Measurements from ENCODE around the gene HBA1. TPM values are rescaled to one million over a fixed set of nuclear protein-coding genes. Genes with fewer than 3 reads are reported as not detected.
"Not testable (repeated sequence)": the region's sequence is repeated elsewhere in the genome, so short reads cannot be mapped to it uniquely, and the experiment has no call there.

Gene HBA1
- total RNA-seq, 2 experiments from 2014 or later: not detected

GRCh38 chr16:146646-147045 lies 29.8 kb upstream of the HBA1 start:
- Mint-ChIP-seq H3K9me3 (ENCODE audit: low read depth) (no peaks in the 10 kb centered on the region), H3K27ac (no peak overlapping the region), H3K36me3 (ENCODE audit: low read depth) (no peaks in the 10 kb centered on the region), H3K27me3 (peaks cover 14% of the 10 kb centered on the region), H3K4me3 (no peak overlapping the region), H3K4me1 (no peaks in the 10 kb centered on the region)
- DNase-seq (no peak), ATAC-seq (no peak)
- intact Hi-C loops (cut with DNase I, micrococcal nuclease): no loop called here
- CTCF ChIA-PET: no interaction called here
- POLR2A ChIA-PET: no interaction called here

- H3K4me1 Mint-ChIP-seq: no peaks in the 10 kb centered on the region
- intact Hi-C loops (cut with DNase I, micrococcal nuclease): no loop called here
- CTCF ChIA-PET: interaction anchor here (0.7 to 1.0 kb wide), 2 partner anchors 11 to 65 kb away, joined by 3 read pairs; no protein-coding TSS in a partner anchor
- H3K27ac Mint-ChIP-seq: no peak overlapping the region
- POLR2A ChIA-PET: no interaction called here
- no peak overlapping the region for H3K4me3 Mint-ChIP-seq
- peaks cover 14% of the 10 kb centered on the region for H3K27me3 Mint-ChIP-seq
- H3K36me3 Mint-ChIP-seq (ENCODE audit: low read depth): no peaks in the 10 kb centered on the region
- DNase-seq (no peak), ATAC-seq (no peak)
- no peaks in the 10 kb centered on the region for H3K9me3 Mint-ChIP-seq (ENCODE audit: low read depth)
Measured at GRCh38 chr16:149024-149660, 27.3 kb upstream of the HBA1 start.

GRCh38 chr16:152141-153128 lies 24.0 kb upstream of the HBA1 start, which contains the start of gene HBZ:
TSS of gene HBZ (plus strand) at chr16:152644. CDS start at chr16:152910, 266 bp downstream.
- intact Hi-C loops (cut with DNase I, micrococcal nuclease): loop anchor here (1.0 kb wide), 1 partner anchor 10 kb away; no protein-coding TSS in a partner anchor
- Mint-ChIP-seq H3K27ac (no peak within 1 kb of the TSS), H3K36me3 (ENCODE audit: low read depth) (no peaks in the 10 kb centered on the region), H3K4me1 (peaks cover 5% of the 10 kb centered on the region), H3K27me3 (peaks cover 27% of the 10 kb centered on the region), H3K9me3 (ENCODE audit: low read depth) (no peaks in the 10 kb centered on the region), H3K4me3 (no peak within 1 kb of the TSS)
- ChIA-PET POLR2A (interaction anchor here (0.7 kb wide), 1 partner anchor 10 kb away, joined by 3 read pairs; no protein-coding TSS in a partner anchor), CTCF (no interaction called here)
- ATAC-seq (no peak), DNase-seq (no peak)

GRCh38 chr16:153129-153521 lies 23.4 kb upstream of the HBA1 start:
- H3K9me3 Mint-ChIP-seq (ENCODE audit: low read depth); H3K4me3 Mint-ChIP-seq; CTCF ChIA-PET; H3K27ac Mint-ChIP-seq; POLR2A ChIA-PET; H3K36me3 Mint-ChIP-seq (ENCODE audit: low read depth); DNase-seq; H3K4me1 Mint-ChIP-seq: not testable (repeated sequence)
- intact Hi-C loops (cut with DNase I, micrococcal nuclease): loop anchor here (1.0 kb wide), 1 partner anchor 9 kb away; no protein-coding TSS in a partner anchor
- peaks cover 29% of the 10 kb centered on the region for H3K27me3 Mint-ChIP-seq
- peak; percentile 28 for ATAC-seq

- H3K27ac Mint-ChIP-seq; POLR2A ChIA-PET; DNase-seq; H3K4me1 Mint-ChIP-seq; H3K9me3 Mint-ChIP-seq (ENCODE audit: low read depth); H3K36me3 Mint-ChIP-seq (ENCODE audit: low read depth); H3K4me3 Mint-ChIP-seq; CTCF ChIA-PET: not testable (repeated sequence)
- intact Hi-C loops (cut with DNase I, micrococcal nuclease): loop anchor here (1.0 kb wide), 1 partner anchor 9 kb away; no protein-coding TSS in a partner anchor
- ATAC-seq: peak; percentile 51
- peaks cover 29% of the 10 kb centered on the region for H3K27me3 Mint-ChIP-seq
Measured at GRCh38 chr16:153550-154216, 22.8 kb upstream of the HBA1 start.

GRCh38 chr16:154217-155030 lies 22.1 kb upstream of the HBA1 start:
- DNase-seq (peak; percentile 49), ATAC-seq (peak; percentile 49)
- H3K9me3 Mint-ChIP-seq (ENCODE audit: low read depth): no peaks in the 10 kb centered on the region
- ChIA-PET CTCF (interaction anchor here (1.5 kb wide), 1 partner anchor 47 kb away, joined by 3 read pairs; no protein-coding TSS in a partner anchor), POLR2A (no interaction called here)
- intact Hi-C loops (cut with DNase I, micrococcal nuclease): no loop called here
- peaks cover 31% of the 10 kb centered on the region for H3K27me3 Mint-ChIP-seq
- peaks cover 5% of the 10 kb centered on the region for H3K4me1 Mint-ChIP-seq
- H3K27ac Mint-ChIP-seq: no peak overlapping the region
- H3K36me3 Mint-ChIP-seq (ENCODE audit: low read depth): no peaks in the 10 kb centered on the region
- H3K4me3 Mint-ChIP-seq: peak overlapping the region; percentile 43

GRCh38 chr16:155031-155398 lies 21.5 kb upstream of the HBA1 start:
- CTCF ChIA-PET: interaction anchor here (1.5 kb wide), 1 partner anchor 48 kb away, joined by 3 read pairs; no protein-coding TSS in a partner anchor

GRCh38 chr16:159136-159849 lies 17.2 kb upstream of the HBA1 start:
- ATAC-seq (no peak), DNase-seq (no peak)
- intact Hi-C loops (cut with DNase I, micrococcal nuclease): no loop called here
- CTCF ChIA-PET: no interaction called here
- H3K27me3 Mint-ChIP-seq: peaks cover 31% of the 10 kb centered on the region
- no peaks in the 10 kb centered on the region for H3K9me3 Mint-ChIP-seq (ENCODE audit: low read depth)
- H3K36me3 Mint-ChIP-seq (ENCODE audit: low read depth): no peaks in the 10 kb centered on the region
- H3K4me3 Mint-ChIP-seq: no peak overlapping the region
- no peak overlapping the region for H3K27ac Mint-ChIP-seq
- peaks cover 5% of the 10 kb centered on the region for H3K4me1 Mint-ChIP-seq
- POLR2A ChIA-PET: interaction anchor here (0.6 kb wide), 1 partner anchor 29 kb away, joined by 3 read pairs; no protein-coding TSS in a partner anchor

More at GRCh38 chr16:155031-155398, 21.5 kb upstream of the HBA1 start:
- peaks cover 5% of the 10 kb centered on the region for H3K4me1 Mint-ChIP-seq
- POLR2A ChIA-PET: no interaction called here
- intact Hi-C loops (cut with DNase I, micrococcal nuclease): no loop called here
- peaks cover 34% of the 10 kb centered on the region for H3K27me3 Mint-ChIP-seq
- DNase-seq (no peak), ATAC-seq (no peak)
- H3K9me3 Mint-ChIP-seq (ENCODE audit: low read depth): no peaks in the 10 kb centered on the region
- H3K36me3 Mint-ChIP-seq (ENCODE audit: low read depth): no peaks in the 10 kb centered on the region
- peak overlapping the region; percentile 43 for H3K4me3 Mint-ChIP-seq
- no peak overlapping the region for H3K27ac Mint-ChIP-seq

GRCh38 chr16:160242-160641 lies 16.2 kb upstream of the HBA1 start:
- peaks cover 25% of the 10 kb centered on the region for H3K27me3 Mint-ChIP-seq
- POLR2A ChIA-PET: interaction anchor here (0.6 kb wide), 1 partner anchor 28 kb away, joined by 3 read pairs; no protein-coding TSS in a partner anchor
- H3K9me3 Mint-ChIP-seq (ENCODE audit: low read depth); H3K4me1 Mint-ChIP-seq; H3K36me3 Mint-ChIP-seq (ENCODE audit: low read depth); H3K4me3 Mint-ChIP-seq; intact Hi-C loops (cut with DNase I, micrococcal nuclease); ATAC-seq; H3K27ac Mint-ChIP-seq; DNase-seq; CTCF ChIA-PET: not testable (repeated sequence)

- Mint-ChIP-seq H3K4me3 (no peak overlapping the region), H3K27me3 (peaks cover 22% of the 10 kb centered on the region), H3K9me3 (ENCODE audit: low read depth) (no peaks in the 10 kb centered on the region), H3K4me1 (peaks cover 2% of the 10 kb centered on the region), H3K36me3 (ENCODE audit: low read depth) (no peaks in the 10 kb centered on the region), H3K27ac (no peak overlapping the region)
- ChIA-PET POLR2A (no interaction called here), CTCF (no interaction called here)
- DNase-seq: no peak
- intact Hi-C loops (cut with DNase I, micrococcal nuclease): no loop called here
- ATAC-seq: no peak
Measured at GRCh38 chr16:160691-161190, 15.7 kb upstream of the HBA1 start.

All from activated CD4-positive, alpha-beta T cell treated with anti-CD3 and anti-CD28 coated beads for 36 hours (primary cell).